K562 (cell line): ENCODE measurements around the gene WSCD2. TPM values are rescaled to one million over a fixed set of nuclear protein-coding genes. Genes with fewer than 3 reads are reported as not detected.

ENCODE experiments used
- BCOR ChIP-seq: fragments of 450-650 bp; IDR thresholded peaks from 2 replicates; pipeline ENCODE4 v1.6.1; 2016
- GABPA ChIP-seq: fragments of 200-800 bp; sonication (Bioruptor generic); conservative IDR thresholded peaks from 2 replicates; pipeline ENCODE4 v1.6.1; 2016; ENCODE audit warnings: low read depth, missing genetic modification characterization, missing compliant biosample characterization
- HMGXB4 ChIP-seq: sonication (generic); formaldehyde crosslinking; IDR thresholded peaks from 2 replicates; pipeline ENCODE4 v1.8.1; 2023; ENCODE audit warnings: mild to moderate bottlenecking, missing genetic modification reagents
- HNRNPH1 ChIP-seq: fragments of 200-400 bp; formaldehyde crosslinking; optimal IDR thresholded peaks from 2 replicates; pipeline ENCODE3; 2017; ENCODE audit warnings: low read depth, mild to moderate bottlenecking, low read length, moderate library complexity
- MBD1 ChIP-seq: fragments of 250-450 bp; sonication (Bioruptor Pico); IDR thresholded peaks from 2 replicates; pipeline ENCODE4 v1.8.0; 2022; ENCODE audit warnings: inconsistent platforms
- MEF2D ChIP-seq: conservative IDR thresholded peaks from 2 replicates; pipeline ENCODE4 v1.6.1; 2016; ENCODE audit warnings: low read depth, missing genetic modification characterization, missing compliant biosample characterization
- NFIX ChIP-seq: fragments of 250-450 bp; sonication (Bioruptor Pico); IDR thresholded peaks from 2 replicates; pipeline ENCODE4 v1.4.0; 2020; ENCODE audit warnings: low read depth, mild to moderate bottlenecking, moderate library complexity
- PBX2 ChIP-seq, 2 experiments: IDR thresholded peaks in 1 of 2; conservative IDR thresholded peaks in 1 of 2; 2 replicates each; pipeline ENCODE4 v1.6.1; 2016; ENCODE audit warnings: low read depth in 2 of 2, mild to moderate bottlenecking in 1 of 2, missing compliant biosample characterization in 1 of 2, missing genetic modification characterization in 1 of 2, moderate library complexity in 1 of 2
- POLR3A ChIP-seq: IDR thresholded peaks from 2 replicates; pipeline ENCODE4 v1.6.1; 2011; ENCODE audit warnings: borderline replicate concordance, mild to moderate bottlenecking, moderate library complexity; ENCODE audit not compliant: insufficient read length, insufficient read depth; ENCODE audit errors: extremely low read depth
- RB1 ChIP-seq: fragments of 450-650 bp; IDR thresholded peaks from 2 replicates; pipeline ENCODE4 v1.6.1; 2017; ENCODE audit warnings: low read depth, mild to moderate bottlenecking
- RBM39 ChIP-seq: fragments of 200-400 bp; formaldehyde crosslinking; optimal IDR thresholded peaks from 2 replicates; pipeline ENCODE3; 2018; ENCODE audit warnings: low read depth, low read length
- SRSF3 ChIP-seq: fragments of 200-400 bp; formaldehyde crosslinking; IDR thresholded peaks from 2 replicates; pipeline ENCODE4 v1.6.1; 2016; ENCODE audit warnings: mild to moderate bottlenecking, low read length, moderate library complexity; ENCODE audit not compliant: insufficient read depth
- TRIM24 ChIP-seq, 2 experiments: fragments of 450-650 bp; IDR thresholded peaks; 2 replicates each; pipeline ENCODE4 v1.6.1; 2016
- ZFP91 ChIP-seq: sonication (generic); formaldehyde crosslinking; IDR thresholded peaks from 2 replicates; pipeline ENCODE4 v1.8.0; 2022; ENCODE audit warnings: mild to moderate bottlenecking, missing genetic modification reagents
- ZNF655 ChIP-seq: fragments of 250-450 bp; sonication (Bioruptor Pico); IDR thresholded peaks from 2 replicates; pipeline ENCODE4 v1.5.0; 2021
- polyA plus RNA-seq, 8 experiments: library from polyadenylated mRNA; depleted of rRNA in 4 of 8; stranded (reverse) in 5 of 8; unstranded in 3 of 8; fragments of >200 nt; fragmentation: Nextera tagmentation in 2 of 8; fragmentation: Illumina TruSeq in 1 of 8; extraction: Ambion mirVana in 2 of 8; extraction: Trizol in 1 of 8; gene quantifications; 2 replicates each; pipeline versions ENCODE4 v1.2.1 to v1.2.3, GENCODE V29; 2011 to 2014; ENCODE audit warnings: inconsistent platforms in 1 of 8, missing spikeins in 1 of 8
- total RNA-seq, 7 experiments: library from RNA; depleted of rRNA in 6 of 7; stranded (reverse); fragments of >200 nt in 6 of 7; fragmentation: Illumina TruSeq in 2 of 7; extraction: Trizol in 2 of 7; gene quantifications; 2 replicates each; pipeline versions ENCODE4 v1.2.1 to v1.2.3, GENCODE V29; 2011 to 2021; ENCODE audit warnings: low replicate concordance in 1 of 7

Gene WSCD2
- total and polyA plus RNA-seq, 9 of the 15 experiments (the other 6 are each of a cell fraction or from before 2014, with no cell fraction given): 0.72 to 14.1 (median 4.0) TPM

GRCh38 chr12:108126990-108127501, 2.0 kb upstream of the WSCD2 start (continued):
- TF ChIP-seq PBX2 (CRISPR knock-in tag; IDR thresholded peaks at IDR 0.05; ENCODE audit: low read depth) (no peak), PBX2 (tag; conservative IDR thresholded peaks at IDR 0.05; ENCODE audit: low read depth) (no peak), SRSF3 (no peak), ZNF655 (CRISPR knock-in tag) (no peak), NFIX (no peak), ZFP91 (CRISPR knock-in tag) (no peak), BCOR (peak; percentile 90), POLR3A (no peak), RBM39 (no peak), GABPA (tag) (0 out of 2 replicates have a peak, but pooled peaks have one; percentile 15), MEF2D (tag) (peak; percentile 78), MBD1 (CRISPR knock-in tag) (no peak), HMGXB4 (CRISPR knock-in tag) (no peak), RB1 (no peak), HNRNPH1 (no peak), TRIM24 (IDR thresholded peaks at IDR 0.05) (no peak)
